ENCODE data around the gene DDX39B. TPM values are rescaled to one million over a fixed set of nuclear protein-coding genes. Genes with fewer than 3 reads are reported as not detected.
A peak's percentile ranks its signal among the peaks of the same experiment; 100 is the strongest.

DDX39B gene
- total RNA-seq, 6 donors from 2014 or later, result 201 to 541 (median 270) TPM

DNA sequence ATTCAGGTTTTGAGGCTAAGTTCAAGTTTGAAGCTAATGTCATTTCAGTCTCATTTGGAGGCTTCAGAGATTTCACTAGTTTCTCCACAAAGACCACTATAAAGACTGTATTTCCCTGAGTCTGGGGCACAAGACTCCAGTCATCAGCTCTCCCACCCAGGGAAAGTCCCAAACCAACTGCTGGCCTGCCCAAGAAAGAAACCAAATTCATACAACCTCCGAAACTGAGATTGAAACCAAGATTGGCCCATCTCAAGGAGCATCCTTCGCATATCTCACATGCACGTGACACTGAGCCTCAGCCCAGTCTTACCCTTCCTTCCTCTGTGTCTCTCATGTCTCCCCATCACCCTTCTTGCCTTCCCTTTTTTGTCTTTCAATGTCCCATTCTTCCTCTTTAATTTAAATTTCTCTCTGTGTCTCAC lies 26.7 kb upstream of the DDX39B start:
- H3K27me3 ChIP-seq, result no peaks in the 10 kb centered on the region
- no peaks in the 10 kb centered on the region for H3K36me3 ChIP-seq
- ATAC-seq (ENCODE audit: low FRiP score in 2 of 2) (peak in 1 of 2 donors; percentile 81), DNase-seq (peak in 1 of 2 donors; percentile 68)
- TF ChIP-seq, protein P1, sequence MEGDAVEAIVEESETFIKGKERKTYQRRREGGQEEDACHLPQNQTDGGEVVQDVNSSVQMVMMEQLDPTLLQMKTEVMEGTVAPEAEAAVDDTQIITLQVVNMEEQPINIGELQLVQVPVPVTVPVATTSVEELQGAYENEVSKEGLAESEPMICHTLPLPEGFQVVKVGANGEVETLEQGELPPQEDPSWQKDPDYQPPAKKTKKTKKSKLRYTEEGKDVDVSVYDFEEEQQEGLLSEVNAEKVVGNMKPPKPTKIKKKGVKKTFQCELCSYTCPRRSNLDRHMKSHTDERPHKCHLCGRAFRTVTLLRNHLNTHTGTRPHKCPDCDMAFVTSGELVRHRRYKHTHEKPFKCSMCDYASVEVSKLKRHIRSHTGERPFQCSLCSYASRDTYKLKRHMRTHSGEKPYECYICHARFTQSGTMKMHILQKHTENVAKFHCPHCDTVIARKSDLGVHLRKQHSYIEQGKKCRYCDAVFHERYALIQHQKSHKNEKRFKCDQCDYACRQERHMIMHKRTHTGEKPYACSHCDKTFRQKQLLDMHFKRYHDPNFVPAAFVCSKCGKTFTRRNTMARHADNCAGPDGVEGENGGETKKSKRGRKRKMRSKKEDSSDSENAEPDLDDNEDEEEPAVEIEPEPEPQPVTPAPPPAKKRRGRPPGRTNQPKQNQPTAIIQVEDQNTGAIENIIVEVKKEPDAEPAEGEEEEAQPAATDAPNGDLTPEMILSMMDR (IDR thresholded peaks at IDR 0.05), result no peak
- TF ChIP-seq POLR2AphosphoS5 (IDR thresholded peaks at IDR 0.05), result no peak
- TF ChIP-seq EP300 (IDR thresholded peaks at IDR 0.05), result no peak
- TF ChIP-seq POLR2A (IDR thresholded peaks at IDR 0.05), result no peak
- H3K4me1 ChIP-seq, result peaks cover 0 to 3% (median 0%) of the 10 kb centered on the region in 4 donors
- H3K9me3 ChIP-seq, result no peaks in the 10 kb centered on the region
- no peak overlapping the region for H3K4me3 ChIP-seq
- no peak overlapping the region for H3K27ac ChIP-seq
- 43 to 48% methylated on average over 3 of the region's 3 CpGs for WGBS, 2 donors

DNA sequence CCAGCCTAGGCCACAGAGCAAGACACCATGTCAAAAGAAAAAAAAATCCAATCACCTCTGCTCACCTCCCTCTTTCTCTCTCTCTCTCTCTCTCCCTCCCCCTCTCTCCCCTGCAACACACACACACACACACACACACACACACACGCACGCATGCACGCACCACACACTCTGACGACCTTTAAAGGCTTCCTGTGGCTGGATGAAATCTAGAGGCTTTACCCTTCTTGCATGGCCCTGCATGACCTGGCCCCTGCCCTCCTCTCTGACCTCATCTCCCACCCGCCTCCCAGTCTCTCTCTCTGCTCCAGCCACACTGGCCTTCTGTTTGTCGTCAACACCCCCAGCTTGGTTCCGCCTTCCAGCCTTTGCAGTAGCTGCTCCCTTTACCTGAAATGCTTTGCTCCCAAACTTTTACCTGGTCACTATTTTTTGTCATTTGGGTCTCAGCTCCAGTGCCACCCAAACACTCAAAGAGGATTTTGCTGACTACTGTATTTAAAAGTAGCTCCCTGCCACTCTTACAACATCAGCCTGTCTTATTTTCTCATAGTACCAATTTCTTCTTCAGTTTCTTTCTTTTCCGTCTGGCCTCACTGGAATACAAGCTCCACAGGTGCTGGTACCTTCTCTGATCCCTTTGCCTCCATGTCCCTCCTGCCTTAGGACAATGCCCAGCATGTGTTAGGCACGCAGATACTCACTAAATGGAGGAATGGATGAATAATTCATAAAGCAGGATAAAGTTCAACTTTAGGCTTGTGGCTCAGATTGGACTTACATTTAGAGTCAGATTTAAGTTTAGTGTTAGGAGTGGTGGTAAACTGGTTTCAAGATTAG lies 25.9 kb upstream of the DDX39B start:
- TF ChIP-seq POLR2AphosphoS5 (IDR thresholded peaks at IDR 0.05) (no peak), POLR2A (IDR thresholded peaks at IDR 0.05) (no peak), EP300 (IDR thresholded peaks at IDR 0.05) (no peak)
- TF ChIP-seq, protein P1 (IDR thresholded peaks at IDR 0.05), result no peak
- DNase-seq (no peak), ATAC-seq (ENCODE audit: low FRiP score in 2 of 2) (no peak)
- Histone ChIP-seq H3K4me1 (peaks cover 0 to 3% (median 0%) of the 10 kb centered on the region in 4 donors), H3K4me3 (no peak overlapping the region), H3K27me3 (no peaks in the 10 kb centered on the region), H3K27ac (no peak overlapping the region), H3K9me3 (no peaks in the 10 kb centered on the region), H3K36me3 (no peaks in the 10 kb centered on the region)
- 56 to 62% methylated on average over 9 of the region's 9 CpGs for WGBS, 2 donors

DNA sequence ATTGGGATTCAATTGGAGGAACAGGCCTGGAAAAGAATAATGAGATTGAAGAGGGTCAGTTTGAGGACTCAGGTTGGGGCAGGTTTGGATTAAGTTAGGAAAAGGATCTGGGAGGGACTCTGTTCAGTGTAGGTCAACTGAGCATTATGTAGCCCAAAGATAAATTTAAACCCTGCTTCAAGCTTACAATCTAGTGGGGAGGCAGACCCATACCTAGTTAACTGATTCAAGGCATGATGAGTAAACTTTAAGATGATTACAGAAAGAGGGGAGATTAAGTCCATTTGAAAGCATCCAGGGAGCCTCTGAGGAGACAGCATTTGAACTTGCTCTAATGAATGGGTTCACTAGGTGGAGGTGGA lies 18.9 kb upstream of the DDX39B start:
- H3K36me3 ChIP-seq, result peaks cover 0 to 28% (median 18%) of the 10 kb centered on the region in 4 donors
- H3K27me3 ChIP-seq, result no peaks in the 10 kb centered on the region
- no peak for DNase-seq
- TF ChIP-seq POLR2AphosphoS5 (IDR thresholded peaks at IDR 0.05) (no peak), POLR2A (IDR thresholded peaks at IDR 0.05) (no peak), EP300 (IDR thresholded peaks at IDR 0.05) (no peak)
- TF ChIP-seq, protein P1 (IDR thresholded peaks at IDR 0.05), result no peak
- H3K4me1 ChIP-seq, result peaks cover 37 to 42% (median 39%) of the 10 kb centered on the region in 4 donors
- H3K27ac ChIP-seq, result peak overlapping the region; percentile 80 to 90 (median 82)
- no peak for ATAC-seq (ENCODE audit: low FRiP score in 2 of 2)
- no peaks in the 10 kb centered on the region for H3K9me3 ChIP-seq
- H3K4me3 ChIP-seq, result no peak overlapping the region

- DNase-seq (peak in 1 of 2 donors; percentile 77), ATAC-seq (ENCODE audit: low FRiP score in 2 of 2) (peak; percentile 81 to 86)
- Histone ChIP-seq H3K4me3 (no peak overlapping the region), H3K27ac (peak overlapping the region; percentile 80 to 90 (median 82)), H3K27me3 (no peaks in the 10 kb centered on the region), H3K9me3 (no peaks in the 10 kb centered on the region), H3K4me1 (peaks cover 37 to 42% (median 39%) of the 10 kb centered on the region in 4 donors), H3K36me3 (peaks cover 0 to 28% (median 18%) of the 10 kb centered on the region in 4 donors)
- TF ChIP-seq EP300 (IDR thresholded peaks at IDR 0.05) (peak in 2 of 4 donors; percentile 79 to 85), POLR2A (IDR thresholded peaks at IDR 0.05) (no peak), POLR2AphosphoS5 (IDR thresholded peaks at IDR 0.05) (peak; percentile 88 to 93)
- TF ChIP-seq, protein P1 (IDR thresholded peaks at IDR 0.05), result no peak
- WGBS, 2 donors, result 33 to 46% methylated on average over 7 of the region's 7 CpGs
Measured at GRCh38 chr6:31559958-31560696, 18.3 kb upstream of the DDX39B start.
